HG03139 (cell line): ENCODE measurements around the gene PITPNC1.
"Not testable (repeated sequence)": the region's sequence is repeated elsewhere in the genome, so short reads cannot be mapped to it uniquely, and the experiment has no call there.

Experiments used
- ATAC-seq: cut with Tn5 transposase; IDR thresholded peaks from one replicate; pipeline ENCODE4 v1.9.1; 2021; ENCODE audit not compliant: unreplicated experiment

PITPNC1 gene

DNA sequence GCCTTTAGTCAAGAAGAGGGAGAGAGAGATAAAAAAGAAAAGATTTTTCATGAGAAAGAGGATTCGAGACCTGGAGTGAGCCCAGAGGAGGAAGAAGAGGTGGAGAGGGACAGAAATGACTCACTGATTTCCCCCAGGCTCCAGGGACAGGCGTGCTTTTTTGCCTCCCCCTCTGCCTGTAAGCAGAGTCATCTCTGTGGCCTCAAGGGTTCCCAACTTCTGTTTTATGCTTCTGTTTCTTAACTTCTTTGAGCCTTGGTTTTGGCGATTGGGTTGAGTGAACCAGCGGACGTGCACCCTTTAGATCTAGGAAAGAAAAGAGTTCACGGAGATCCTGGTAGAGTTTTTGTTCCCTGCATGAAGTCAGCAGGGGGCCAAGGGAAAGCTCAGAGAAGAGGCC is 192.8 kb downstream of the PITPNC1 start:
- no peak for ATAC-seq

DNA sequence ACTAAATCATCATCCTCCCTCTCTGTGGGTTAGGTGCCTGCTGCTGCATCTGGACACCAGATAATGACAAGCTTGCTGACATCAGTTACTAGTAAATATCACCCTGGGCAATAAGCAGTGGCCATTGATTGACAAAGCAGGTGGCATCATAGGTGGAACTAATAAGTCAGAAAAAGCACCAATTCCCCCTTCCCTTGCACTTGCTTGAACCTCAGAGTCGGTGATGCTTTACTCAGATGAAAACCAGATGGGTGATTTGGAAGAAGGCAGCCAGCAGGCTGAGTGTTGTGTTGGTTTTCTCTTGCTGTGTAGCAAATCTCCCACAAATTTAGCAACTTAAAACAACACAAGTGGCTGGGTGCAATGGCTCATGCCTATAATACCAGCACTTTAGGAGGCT is 193.7 kb downstream of the PITPNC1 start:
- ATAC-seq = no peak

DNA sequence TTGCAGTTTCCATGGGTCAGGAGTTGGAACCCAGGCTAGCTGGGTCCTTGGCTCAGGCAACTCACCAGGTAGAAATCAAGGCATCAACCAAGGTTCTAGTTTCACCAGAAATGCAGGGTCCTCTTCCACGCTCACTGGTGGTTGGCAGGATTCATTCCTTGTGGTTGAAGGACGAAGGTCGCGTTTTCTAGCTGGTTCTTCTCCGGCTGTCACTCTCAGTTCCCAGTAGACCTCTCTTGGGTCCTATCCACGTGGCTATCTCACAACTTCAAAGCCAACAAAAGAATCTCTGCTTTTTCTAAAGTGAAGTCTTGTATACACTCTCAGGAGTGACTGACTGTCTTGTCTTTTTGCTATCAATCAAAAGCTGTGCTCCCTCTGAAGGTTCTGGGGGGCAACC is 194.4 kb downstream of the PITPNC1 start:
- ATAC-seq = no peak

DNA sequence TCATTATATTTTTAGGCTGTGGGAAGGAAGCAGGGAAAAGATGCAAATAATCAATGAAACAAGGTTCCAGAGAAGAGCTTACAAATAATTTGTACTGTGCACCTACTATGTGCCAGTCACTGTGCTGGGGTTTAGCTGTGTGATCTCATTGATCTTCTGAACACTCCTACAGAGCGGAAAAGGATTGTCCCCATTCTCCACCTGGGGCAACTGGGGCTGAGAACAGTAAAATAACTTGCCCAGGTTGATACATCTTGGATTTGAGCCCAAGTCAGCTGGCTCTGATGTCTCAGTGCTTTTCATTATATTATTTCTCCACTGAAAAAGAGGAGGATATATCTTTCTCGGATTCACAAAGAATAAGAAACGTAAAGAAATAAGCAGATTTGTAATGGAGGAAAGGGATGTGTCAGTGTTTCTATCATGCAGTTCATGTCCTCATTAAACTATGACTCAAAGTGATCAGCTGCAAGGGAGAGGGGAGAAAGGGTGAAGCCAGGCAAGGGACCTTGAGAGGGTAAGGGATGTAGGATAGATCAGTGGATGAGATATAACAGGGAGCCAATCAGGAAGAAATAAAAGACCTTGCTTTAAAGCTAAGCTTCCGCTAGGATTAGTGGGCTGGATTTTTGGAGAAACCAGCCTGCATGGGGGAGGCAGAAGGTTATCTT is 197.0 kb downstream of the PITPNC1 start:
- ATAC-seq = no peak

DNA sequence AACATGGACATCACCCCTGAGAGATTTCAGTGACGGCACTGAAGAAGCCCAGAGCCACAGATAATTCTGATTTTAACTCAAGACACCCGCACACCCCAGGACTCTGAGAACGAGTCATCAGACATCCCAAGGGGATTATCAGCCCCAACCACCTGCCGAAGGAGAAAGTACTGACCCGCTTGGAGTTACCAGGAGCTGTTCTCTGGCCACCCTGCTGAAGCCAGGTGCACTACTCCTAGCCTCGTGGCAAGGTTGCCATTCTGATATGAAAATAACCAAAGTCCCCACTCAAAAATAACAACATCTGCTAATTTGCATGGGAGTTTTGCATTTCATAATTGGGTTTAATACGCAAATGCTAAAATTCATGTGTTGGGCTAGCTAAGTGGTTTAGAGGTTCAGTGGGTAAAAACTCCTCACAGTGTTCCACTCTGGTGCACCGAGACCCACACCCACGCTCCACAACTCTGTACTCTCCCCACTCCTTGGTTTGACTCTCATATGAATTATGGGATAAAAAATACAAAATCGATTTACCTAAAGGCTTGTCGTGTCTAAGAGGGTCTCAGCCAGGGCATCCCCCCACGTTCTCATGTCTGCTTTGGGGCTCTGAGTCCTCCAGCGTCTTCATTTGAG is 197.7 kb downstream of the PITPNC1 start:
- no peak for ATAC-seq

DNA sequence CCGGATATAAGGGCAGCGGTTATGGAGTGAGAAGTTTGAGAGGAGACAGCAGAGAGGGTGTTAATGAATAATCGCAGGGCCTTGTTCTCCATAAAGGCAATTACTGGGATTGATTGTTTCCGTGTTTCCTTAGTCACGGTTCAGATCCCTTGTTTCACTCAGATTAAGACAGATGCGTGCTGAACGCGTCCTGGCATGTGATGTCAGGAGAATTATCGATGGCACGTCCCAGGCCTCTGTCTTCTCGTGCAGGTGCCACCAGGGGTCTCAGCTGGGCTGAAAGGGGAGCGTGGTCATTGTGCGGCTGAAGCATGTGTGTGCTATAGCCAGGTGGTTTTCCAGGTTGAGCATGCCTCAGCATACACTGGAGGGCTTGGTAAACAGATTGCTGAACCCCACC is 198.2 kb downstream of the PITPNC1 start:
- no peak for ATAC-seq

DNA sequence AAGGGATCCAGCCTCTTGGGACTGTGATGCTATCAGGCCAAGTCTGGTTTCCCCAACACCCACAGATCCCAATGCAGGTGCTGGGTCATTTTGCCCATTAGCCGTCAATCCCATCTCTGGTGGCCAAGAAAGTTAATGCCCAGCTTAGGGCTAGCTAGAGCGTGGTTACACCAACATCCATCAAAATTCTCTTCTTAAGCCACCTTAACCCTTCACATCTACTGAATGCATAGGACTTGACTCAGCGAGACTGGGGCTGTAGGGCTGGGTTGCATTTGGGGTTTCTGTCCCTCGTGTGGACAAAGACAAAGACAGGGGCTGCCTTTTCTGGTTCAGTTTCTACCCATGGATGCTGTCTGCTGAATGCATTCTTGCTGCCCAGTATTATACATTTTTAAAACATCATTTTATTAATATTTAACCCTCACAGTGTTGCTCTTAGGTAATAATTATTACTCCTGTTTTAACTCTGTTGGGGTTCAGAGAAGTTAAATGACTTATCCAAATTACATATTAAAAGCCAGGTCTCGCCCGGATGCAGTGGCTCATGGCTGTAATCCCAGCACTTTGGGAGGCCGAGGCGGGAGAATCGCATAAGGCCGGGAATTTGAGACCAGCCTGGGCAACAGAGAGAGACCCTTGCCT is 199.5 kb downstream of the PITPNC1 start:
- no peak for ATAC-seq

DNA sequence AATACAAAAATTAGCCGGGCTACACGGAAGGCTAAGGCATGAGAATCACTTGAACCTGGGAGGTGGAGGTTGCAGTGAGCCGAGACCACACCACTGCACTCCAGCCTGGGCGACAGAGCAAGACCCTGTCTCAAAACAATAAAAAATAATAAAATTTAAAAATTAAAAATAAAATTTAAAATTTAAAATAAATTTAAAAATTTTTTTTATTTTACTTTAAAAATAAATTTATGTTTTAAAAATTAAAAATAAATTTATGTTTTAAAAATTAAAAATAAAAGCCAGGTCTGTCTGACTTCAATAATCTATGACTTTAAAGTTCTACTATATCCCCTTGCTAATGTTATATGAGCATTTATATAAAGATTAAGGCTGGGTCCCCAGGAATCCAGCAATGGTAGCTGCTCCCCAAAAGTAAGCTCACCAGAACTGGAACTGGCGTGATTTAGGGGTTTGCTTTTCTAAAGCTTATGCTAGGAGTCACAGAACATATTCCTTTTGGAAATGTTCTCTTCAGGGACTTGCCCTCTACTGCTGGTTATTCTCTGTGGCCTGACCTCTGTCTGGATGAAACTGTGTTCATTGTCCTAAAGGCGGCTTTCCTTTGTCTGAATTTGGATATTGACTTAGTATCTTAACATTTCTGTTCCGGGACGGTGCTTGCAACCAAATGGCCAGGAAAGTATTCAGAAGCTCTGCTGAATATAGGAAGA is 200.5 kb downstream of the PITPNC1 start:
- ATAC-seq = no peak

DNA sequence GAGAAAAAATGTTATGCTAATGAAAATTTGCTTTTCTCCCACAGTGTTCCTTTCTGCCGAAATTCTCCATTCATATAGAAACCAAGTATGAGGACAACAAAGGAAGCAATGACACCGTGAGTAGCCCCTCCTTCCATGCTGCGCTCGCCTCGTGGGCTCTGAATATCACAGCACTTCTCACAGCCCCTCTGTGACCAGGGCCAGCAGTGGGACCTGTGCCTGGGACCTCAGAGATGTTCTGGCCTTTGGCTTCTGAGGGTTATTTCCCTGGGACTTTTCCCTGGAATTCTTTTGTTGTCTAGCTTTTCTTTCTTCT is 201.0 kb downstream of the PITPNC1 start:
- ATAC-seq = no peak

DNA sequence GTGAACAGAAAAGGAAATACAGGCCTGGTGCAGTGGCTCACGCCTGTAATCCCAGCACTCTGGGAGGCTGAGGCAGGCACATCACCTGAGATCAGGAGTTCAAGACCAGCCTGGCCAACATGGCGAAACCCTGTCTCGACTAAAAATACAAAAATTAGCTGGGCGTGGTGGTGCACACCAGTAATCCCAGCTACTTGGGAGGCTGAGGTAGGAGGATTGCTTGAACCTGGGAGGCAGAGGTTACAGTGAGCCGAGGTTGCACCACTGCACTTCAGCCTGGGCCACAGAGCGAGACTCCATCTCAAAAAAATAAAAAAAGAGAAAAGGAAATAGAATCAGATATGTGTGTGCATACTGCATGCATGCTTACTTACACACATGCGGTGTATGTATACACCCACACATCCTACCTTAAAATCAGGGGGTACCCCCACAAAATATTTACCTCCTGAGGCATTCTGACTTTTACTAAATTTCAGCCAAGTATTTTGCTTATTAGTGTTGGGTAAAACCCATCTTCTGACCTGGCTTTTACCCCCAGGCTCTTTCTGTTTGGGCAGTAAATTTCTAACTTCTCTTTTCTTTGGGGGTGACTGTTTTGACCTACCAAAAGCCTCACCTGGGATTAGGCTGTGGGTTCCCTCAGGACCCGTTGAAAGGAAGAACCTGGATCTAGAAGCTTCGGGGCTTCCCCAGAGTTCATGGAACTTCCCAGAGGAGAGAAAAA is 201.8 kb downstream of the PITPNC1 start:
- ATAC-seq = not testable (repeated sequence)

DNA sequence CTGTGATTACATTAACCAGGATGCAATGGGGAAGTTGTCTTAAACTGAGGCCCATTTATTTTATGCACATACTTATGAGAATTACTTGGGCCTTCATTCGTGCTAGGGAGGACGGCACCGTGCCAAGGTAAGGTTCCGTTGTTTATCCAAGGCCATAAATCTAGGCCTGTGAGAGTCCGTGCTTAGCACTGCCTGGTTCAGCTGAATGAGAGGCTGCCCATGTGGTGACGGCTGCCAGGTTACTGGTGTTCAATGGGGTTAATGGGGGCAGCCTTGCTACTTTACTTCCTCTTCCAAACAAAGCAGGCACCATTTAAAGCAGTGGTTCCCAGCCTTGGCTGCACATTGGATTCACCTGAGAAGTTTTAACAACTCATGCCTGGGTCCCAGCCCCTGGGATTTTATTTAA is 205.6 kb downstream of the PITPNC1 start:
- ATAC-seq = no peak

DNA sequence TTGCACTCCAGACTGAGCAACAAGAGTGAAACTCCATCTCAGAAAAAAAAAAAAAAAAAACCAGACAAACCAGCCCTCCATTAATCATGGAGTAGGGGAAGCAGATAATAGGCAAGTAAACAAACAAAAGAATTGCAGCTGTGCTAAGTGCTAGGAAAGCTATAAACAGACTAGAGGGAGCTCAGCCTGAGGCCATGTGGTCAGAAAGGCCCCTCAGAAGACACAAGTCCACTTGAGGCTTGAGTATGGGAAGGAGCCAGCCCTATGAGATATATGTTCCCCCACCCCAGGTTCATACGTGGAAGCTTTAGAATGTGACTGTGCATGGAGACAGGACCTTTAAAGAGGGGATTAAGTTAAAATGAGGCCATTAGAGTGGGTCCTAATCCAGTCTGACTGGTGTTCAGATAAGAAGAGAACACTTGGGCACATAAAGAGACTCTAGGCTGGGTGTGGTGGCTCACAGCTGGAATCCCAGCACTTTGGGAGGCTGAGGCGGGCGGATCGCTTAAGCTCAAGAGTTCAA is 208.1 kb downstream of the PITPNC1 start:
- no peak for ATAC-seq

DNA sequence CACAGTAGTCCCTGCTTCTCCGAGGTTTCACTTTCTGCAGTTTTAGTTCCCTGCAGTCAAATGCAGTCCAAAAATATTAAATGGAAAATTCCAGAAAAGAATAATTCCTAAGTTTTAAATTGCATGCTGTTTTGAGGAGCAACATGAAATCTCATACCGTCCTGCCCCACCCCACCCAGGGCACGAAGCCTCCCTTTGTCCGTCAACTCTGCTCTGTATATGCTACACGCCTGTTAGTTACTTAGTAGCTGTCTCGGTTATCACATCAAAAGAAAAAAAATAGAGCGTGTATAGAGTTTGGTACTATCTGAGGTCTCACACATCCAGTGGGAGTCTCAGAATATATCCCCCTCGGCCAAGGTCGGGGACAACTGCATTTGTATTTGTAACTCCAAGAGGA is 211.2 kb downstream of the PITPNC1 start:
- no peak for ATAC-seq

DNA sequence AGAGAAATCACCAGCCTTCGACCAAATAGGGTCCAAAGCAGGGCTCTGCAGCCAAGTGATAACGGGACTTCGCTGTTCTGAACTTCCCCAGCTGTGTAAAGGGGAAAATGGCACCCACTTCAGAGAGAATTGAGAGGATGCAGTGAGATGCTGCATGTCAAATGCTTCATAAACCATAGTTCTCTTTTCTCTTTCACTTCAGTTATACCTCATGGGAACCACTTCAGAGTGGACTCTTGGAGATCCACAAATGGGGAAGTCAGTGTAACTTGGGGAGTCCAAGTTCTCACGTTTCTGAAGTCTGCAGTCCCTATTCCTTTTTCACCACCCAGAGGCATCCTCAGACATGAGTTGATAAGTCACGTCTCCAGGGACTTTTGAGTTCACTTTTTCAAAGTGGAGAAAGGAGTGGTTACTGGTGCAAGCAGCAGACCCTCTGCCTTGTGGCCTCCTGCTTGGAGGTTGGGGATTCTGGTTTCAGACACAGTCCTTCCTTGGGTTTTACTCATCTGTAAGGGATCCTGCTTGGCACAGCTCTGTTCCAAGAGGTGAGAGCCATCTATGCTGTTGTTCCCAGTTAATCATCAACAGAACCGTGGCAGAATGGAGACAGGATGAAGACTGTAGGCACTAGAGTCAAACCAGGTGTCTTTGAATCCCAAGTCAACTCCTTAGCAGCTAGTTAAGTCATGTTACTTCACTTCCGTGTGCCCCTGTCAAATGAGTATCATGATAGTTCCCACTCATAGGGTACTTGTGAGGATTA is 217.2 kb downstream of the PITPNC1 start:
- no peak for ATAC-seq

DNA sequence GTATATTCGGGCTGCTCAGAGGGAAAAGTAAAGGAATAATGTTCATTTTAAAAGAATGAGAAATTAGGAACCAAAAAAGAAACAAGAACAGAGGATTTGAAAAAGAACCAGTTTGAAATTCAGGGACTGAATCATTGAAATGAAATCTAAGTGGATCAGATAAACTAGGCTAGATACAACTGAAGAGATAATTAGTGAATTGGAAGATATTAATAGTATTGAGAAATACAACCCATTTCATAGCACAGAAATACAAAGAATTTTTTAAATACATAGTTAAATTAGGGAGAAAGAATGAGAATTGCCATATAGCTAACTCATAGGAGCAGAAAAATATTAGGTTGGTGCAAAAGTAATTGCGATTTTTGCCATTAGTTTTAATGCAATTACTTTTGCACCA is 223.3 kb downstream of the PITPNC1 start:
- ATAC-seq = no peak

DNA sequence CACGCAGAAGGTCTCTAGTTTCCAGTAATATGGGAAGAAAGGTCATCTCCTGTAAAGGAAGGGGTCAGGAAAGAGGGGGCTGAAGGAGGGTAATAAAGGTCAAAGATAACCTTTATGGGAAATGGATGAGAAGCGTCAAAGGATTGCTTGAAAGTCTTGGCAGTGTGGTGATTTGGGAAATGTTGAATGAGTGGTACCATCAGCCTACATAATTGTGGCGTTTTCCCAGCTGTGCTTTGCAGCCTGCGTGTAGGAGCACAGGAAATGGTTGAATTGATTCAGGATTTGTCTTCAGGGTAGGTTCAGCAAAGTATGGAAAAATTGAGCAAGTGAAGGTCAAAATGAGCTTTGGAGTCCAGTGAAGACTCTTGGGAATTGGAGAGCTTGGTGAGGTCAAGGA is 224.8 kb downstream of the PITPNC1 start:
- ATAC-seq = no peak

DNA sequence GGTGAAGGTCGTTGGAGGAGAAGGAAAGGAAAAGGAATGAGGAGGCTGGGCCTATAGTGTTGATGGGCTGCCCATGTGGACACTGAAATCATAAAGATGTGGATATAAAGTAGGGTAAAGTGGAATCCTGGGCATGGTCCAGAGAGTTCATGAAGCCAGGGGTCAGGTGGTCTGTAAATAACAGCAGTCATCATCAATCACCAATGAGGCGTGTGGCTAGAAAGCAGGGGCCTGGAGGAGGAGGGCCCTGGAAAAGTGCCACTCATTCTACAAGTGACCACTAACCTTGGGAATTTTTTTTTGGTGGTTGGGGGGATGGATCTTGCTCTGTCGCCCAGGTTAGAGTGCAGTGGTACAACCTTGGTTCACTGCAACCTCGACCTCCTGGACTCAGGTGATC is 225.4 kb downstream of the PITPNC1 start:
- no peak for ATAC-seq

DNA sequence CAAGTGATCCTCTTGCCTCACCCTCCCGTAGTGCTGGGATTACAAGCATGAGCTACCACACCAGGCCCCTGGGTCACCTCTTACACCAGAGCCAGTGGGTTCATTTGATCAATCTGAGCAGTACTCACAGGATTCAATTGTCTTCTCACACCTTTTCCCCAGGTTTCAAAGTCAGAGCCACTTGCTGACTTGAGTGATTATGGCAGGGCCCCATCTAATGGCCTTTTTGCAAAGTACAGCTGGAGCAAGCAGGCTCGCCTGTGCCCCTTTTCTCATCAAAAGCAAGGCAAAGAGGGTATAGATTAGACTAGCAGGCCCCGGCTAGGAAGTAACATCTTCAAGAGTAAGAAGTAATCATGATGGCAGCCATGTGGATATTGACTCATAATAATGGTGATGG is 225.9 kb downstream of the PITPNC1 start:
- ATAC-seq = no peak

DNA sequence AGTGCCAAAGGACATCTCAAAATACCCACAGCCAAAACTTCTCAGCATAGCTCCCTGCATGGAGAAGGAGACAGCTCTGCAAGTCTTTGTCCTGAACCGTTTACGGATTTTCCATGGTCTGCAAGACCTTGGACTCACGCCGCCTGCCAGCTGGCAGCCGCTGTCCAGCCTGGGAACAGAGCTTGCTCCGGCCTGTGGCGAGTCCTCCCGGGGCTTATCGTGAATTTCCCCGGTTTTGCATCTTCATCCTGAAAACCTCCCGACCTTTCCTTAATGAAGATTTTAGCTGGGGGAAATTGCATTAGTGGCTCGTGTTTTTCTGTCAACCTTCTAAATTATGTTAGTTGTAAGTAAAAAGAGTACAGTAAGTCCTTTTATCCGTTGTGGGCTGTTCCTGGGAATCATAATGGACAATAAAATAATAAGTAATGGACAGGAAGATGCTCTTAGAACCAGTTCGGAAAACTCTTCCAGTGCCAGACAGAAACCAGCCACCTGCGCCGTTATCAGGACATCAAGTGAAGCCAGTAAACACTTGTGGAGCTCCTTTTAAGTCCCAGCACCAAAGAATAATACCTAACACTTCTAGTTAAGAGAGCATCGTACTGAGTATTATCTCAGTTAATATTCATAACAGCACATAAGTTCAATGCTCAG is 228.3 kb downstream of the PITPNC1 start:
- no peak for ATAC-seq

DNA sequence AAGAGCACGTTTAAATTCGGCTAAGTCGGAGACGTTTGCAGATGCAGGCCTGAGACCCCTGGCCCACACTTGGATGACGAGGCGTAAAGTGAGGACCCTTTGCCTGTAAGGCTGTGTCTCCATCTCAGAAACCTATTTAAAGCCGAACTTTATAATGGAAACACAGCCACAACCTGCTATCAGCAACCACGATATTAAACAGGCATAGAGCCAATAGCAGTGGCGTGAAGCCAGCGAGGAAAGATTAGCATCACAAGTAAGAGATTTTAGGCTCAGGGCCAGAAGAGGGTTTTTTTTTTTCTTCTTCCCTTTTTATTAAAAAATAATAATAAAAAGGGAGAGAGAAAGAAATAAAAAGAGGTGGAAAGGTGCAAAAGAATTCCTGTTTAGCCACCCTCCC is 229.4 kb downstream of the PITPNC1 start:
- ATAC-seq = no peak
